Neural cell (in vitro differentiated cells): ENCODE results near the gene FIGNL2. TPM values are rescaled to one million over a fixed set of nuclear protein-coding genes. Genes with fewer than 3 reads are reported as not detected.

Experiments used
- H2AFZ ChIP-seq: fragments of 200-600, 300-800 bp; sonication (generic), shearing (Covaris generic); 2 replicates; pipeline ENCODE4 v1.6.0; 2014; ENCODE audit warnings: low read depth, mild to moderate bottlenecking, antibody characterized with exemption, low read length, moderate library complexity
- H3F3A ChIP-seq: fragments of 200-600 bp; shearing (Covaris generic); 2 replicates; pipeline ENCODE4 v1.6.1; 2016; ENCODE audit warnings: mild to moderate bottlenecking, moderate library complexity, mixed read lengths, antibody characterized with exemption, low read length; ENCODE audit not compliant: insufficient read depth, poor library complexity, severe bottlenecking
- H3K27ac ChIP-seq: fragments of 200-600, 300-800 bp; sonication (generic), shearing (Covaris generic); 2 replicates; pipeline ENCODE4 v1.5.1; 2014; ENCODE audit warnings: mild to moderate bottlenecking, low read length, moderate library complexity
- H3K27me3 ChIP-seq: fragments of 300-800, 200-600 bp; sonication (generic), shearing (Covaris generic); 2 replicates; pipeline ENCODE4 v1.6.0; 2014; ENCODE audit warnings: mild to moderate bottlenecking, low read depth, low read length, moderate library complexity; ENCODE audit not compliant: insufficient read depth
- H3K36me3 ChIP-seq: fragments of 300-800, 200-600 bp; sonication (generic), shearing (Covaris generic); 2 replicates; pipeline ENCODE4 v1.5.1; 2014; ENCODE audit warnings: mild to moderate bottlenecking, antibody characterized with exemption, low read length, moderate library complexity; ENCODE audit not compliant: insufficient read depth
- H3K4me2 ChIP-seq: fragments of 300-800, 200-600 bp; sonication (generic), shearing (Covaris generic); 2 replicates; pipeline ENCODE4 v1.6.0; 2014; ENCODE audit warnings: mild to moderate bottlenecking, low read length
- H3K4me3 ChIP-seq: fragments of 300-800, 200-600 bp; sonication (generic), shearing (Covaris generic); 2 replicates; pipeline ENCODE4 v1.5.1; 2014; ENCODE audit warnings: mild to moderate bottlenecking, low read length, moderate library complexity
- H3K79me2 ChIP-seq: fragments of 200-600 bp; shearing (Covaris generic); replicated peaks from 2 replicates; pipeline ENCODE4 v1.6.0; 2014; ENCODE audit warnings: mild to moderate bottlenecking, low read length, moderate library complexity; ENCODE audit not compliant: insufficient read depth
- H3K9ac ChIP-seq: fragments of 300-800, 200-600 bp; sonication (generic), shearing (Covaris generic); 2 replicates; pipeline ENCODE4 v1.6.1; 2016; ENCODE audit warnings: mild to moderate bottlenecking, low read length, mixed read lengths
- H3K9me2 ChIP-seq: fragments of 200-600 bp; shearing (Covaris generic); 2 replicates; pipeline ENCODE4 v1.6.1; 2016; ENCODE audit warnings: mild to moderate bottlenecking, low read length, mixed read lengths; ENCODE audit not compliant: insufficient read depth
- H3K9me3 ChIP-seq: fragments of 200-600, 300-800 bp; sonication (generic), shearing (Covaris generic); 2 replicates; pipeline ENCODE4 v1.6.1; 2016; ENCODE audit warnings: mild to moderate bottlenecking, mixed run types, low read length, moderate library complexity, mixed read lengths
- H4K20me1 ChIP-seq: fragments of 200-600 bp; shearing (Covaris generic); 2 replicates; pipeline ENCODE4 v1.6.1; 2016; ENCODE audit warnings: mild to moderate bottlenecking, mixed run types; ENCODE audit not compliant: insufficient read depth
- CTCF ChIP-seq: fragments of 450-650 bp; IDR thresholded peaks from 2 replicates; pipeline ENCODE4 v1.5.1; 2014; ENCODE audit warnings: antibody characterized with exemption, mild to moderate bottlenecking, moderate library complexity; ENCODE audit not compliant: poor library complexity, severe bottlenecking
- EP300 ChIP-seq: fragments of 450-650 bp; conservative IDR thresholded peaks from 2 replicates; pipeline ENCODE4 v1.6.1; 2014; ENCODE audit warnings: antibody characterized with exemption, mild to moderate bottlenecking, moderate library complexity; ENCODE audit not compliant: poor library complexity, severe bottlenecking
- EZH2 ChIP-seq: fragments of 200-600, 300-800 bp; shearing (Covaris generic), sonication (generic); IDR thresholded peaks from 2 replicates; pipeline ENCODE4 v1.6.1; 2014; ENCODE audit warnings: antibody characterized with exemption, low read length, borderline replicate concordance, mild to moderate bottlenecking; ENCODE audit not compliant: insufficient read depth, poor library complexity, severe bottlenecking
- MXI1 ChIP-seq: fragments of 450-650 bp; conservative IDR thresholded peaks from 2 replicates; pipeline ENCODE4 v1.6.1; 2014; ENCODE audit warnings: antibody characterized with exemption, mild to moderate bottlenecking; ENCODE audit not compliant: poor library complexity, severe bottlenecking
- POLR2AphosphoS5 ChIP-seq: IDR thresholded peaks from 2 replicates; pipeline ENCODE4 v1.6.1; 2012
- RAD21 ChIP-seq: fragments of 450-650 bp; conservative IDR thresholded peaks from 2 replicates; pipeline ENCODE4 v1.6.1; 2014; ENCODE audit warnings: antibody characterized with exemption, mild to moderate bottlenecking, moderate library complexity
- REST ChIP-seq: IDR thresholded peaks from 2 replicates; pipeline ENCODE4 v1.6.1; 2012; ENCODE audit warnings: borderline replicate concordance
- SMC3 ChIP-seq: fragments of 450-650 bp; conservative IDR thresholded peaks from 2 replicates; pipeline ENCODE4 v1.6.1; 2014; ENCODE audit warnings: antibody characterized with exemption, mild to moderate bottlenecking, moderate library complexity; ENCODE audit not compliant: poor library complexity
- TAF1 ChIP-seq: IDR thresholded peaks from 2 replicates; pipeline ENCODE4 v1.6.1; 2012; ENCODE audit warnings: low read depth
- polyA plus RNA-seq: library from polyadenylated mRNA; depleted of rRNA; stranded (reverse); fragments of >200 nt; gene quantifications from 2 replicates; pipeline ENCODE4 v1.2.3, GENCODE V29; 2014

FIGNL2 gene
- polyA plus RNA-seq, 1 donor from 2014 or later: 0.21 TPM

DNA sequence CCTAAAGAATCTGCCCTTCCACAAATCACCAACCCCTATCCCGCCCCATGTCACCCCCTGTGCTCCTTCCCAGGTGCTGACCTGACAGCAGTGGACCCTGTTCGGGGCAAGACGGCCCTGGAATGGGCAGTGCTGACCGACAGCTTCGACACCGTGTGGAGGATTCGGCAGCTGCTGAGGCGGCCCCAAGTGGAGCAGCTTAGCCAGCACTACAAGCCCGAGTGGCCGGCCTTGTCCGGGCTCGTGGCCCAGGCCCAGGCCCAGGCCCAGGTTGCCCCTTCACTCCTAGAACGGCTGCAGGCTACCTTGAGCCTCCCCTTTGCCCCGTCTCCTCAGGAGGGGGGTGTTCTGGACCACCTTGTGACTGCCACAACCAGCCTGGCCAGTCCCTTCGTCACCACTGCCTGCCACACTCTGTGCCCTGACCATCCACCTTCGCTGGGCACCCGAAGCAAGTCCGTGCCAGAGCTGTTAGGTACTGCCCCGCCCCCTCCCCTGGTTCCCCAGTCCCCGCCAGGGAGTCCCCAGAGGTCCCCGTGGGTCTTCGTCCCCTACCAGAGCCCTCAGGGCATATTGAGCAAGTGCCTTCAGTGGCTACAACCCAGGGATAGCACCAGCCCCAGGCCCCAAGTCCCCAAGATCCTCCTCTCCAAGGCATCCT lies 42.1 kb upstream of the FIGNL2 start:
- Histone ChIP-seq H3K4me2 (no peak overlapping the region), H4K20me1 (no peaks in the 10 kb centered on the region), H3K79me2 (no peaks in the 10 kb centered on the region), H3K27ac (no peak overlapping the region), H3K9me3 (no peaks in the 10 kb centered on the region), H3K9me2 (no peaks in the 10 kb centered on the region), H2AFZ (no peak overlapping the region), H3K4me3 (no peak overlapping the region), H3K36me3 (no peaks in the 10 kb centered on the region), H3F3A (no peaks in the 10 kb centered on the region), H3K9ac (no peak overlapping the region), H3K27me3 (no peaks in the 10 kb centered on the region)
- TF ChIP-seq RAD21 (no peak), SMC3 (no peak), TAF1 (no peak), CTCF (no peak), REST (no peak), MXI1 (no peak), EZH2 (no peak), EP300 (no peak), POLR2AphosphoS5 (no peak)

DNA sequence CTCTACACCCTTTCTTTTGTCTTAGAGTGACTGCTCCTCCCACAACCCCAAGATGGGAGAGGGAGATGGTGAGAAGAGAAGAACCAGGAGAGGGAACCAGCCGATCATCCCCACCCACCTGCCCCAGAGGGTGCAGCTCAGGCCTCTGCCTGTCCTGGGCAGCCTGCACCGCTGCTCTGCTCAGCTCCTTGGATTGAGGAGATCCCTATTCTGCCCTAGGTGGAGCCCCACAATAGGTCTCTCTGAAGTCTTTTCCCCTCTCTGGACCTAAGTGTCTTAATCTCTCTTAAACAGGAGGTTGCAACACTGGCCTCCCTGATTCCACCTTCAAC lies 41.6 kb upstream of the FIGNL2 start:
- Histone ChIP-seq H3K9me2 (no peaks in the 10 kb centered on the region), H3F3A (no peaks in the 10 kb centered on the region), H2AFZ (no peak overlapping the region), H3K4me3 (no peak overlapping the region), H3K9ac (no peak overlapping the region), H3K79me2 (no peaks in the 10 kb centered on the region), H3K27ac (no peak overlapping the region), H4K20me1 (no peaks in the 10 kb centered on the region), H3K4me2 (no peak overlapping the region), H3K27me3 (no peaks in the 10 kb centered on the region), H3K9me3 (no peaks in the 10 kb centered on the region), H3K36me3 (no peaks in the 10 kb centered on the region)
- TF ChIP-seq RAD21 (no peak), CTCF (no peak), EP300 (no peak), EZH2 (no peak), TAF1 (no peak), SMC3 (no peak), MXI1 (no peak), POLR2AphosphoS5 (no peak), REST (no peak)
